Measurements from ENCODE around the gene TMEM181.

TMEM181 gene

DNA sequence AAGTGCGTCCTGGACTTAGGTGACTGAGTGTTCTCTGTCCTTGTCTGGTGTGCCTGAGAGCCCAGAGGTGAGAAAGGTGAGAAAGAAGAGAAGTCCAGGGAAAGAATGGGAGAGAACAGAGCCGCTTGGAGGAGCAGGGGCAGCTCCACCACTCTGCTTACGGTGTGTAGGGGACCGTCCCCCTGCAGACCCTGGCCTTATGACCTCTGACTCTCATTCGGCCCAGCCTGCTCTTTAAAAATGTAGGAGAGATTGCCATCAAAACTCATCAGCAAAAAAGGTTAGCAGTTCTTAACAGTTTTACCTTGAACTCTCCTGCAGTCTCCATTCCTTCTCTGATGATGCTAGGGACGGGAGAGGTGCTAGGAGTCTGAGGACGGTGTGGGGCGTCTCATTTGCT lies 2.0 kb downstream of the TMEM181 start:
- Histone ChIP-seq H3K27me3 (no peaks in the 10 kb centered on the region), H3K9me3 (no peaks in the 10 kb centered on the region), H3K4me3 (no peak overlapping the region), H3K36me3 (no peaks in the 10 kb centered on the region), H3K27ac (no peak overlapping the region), H3K4me1 (peaks cover 0 to 24% (median 20%) of the 10 kb centered on the region in 4 donors)
- TF ChIP-seq, protein P1, sequence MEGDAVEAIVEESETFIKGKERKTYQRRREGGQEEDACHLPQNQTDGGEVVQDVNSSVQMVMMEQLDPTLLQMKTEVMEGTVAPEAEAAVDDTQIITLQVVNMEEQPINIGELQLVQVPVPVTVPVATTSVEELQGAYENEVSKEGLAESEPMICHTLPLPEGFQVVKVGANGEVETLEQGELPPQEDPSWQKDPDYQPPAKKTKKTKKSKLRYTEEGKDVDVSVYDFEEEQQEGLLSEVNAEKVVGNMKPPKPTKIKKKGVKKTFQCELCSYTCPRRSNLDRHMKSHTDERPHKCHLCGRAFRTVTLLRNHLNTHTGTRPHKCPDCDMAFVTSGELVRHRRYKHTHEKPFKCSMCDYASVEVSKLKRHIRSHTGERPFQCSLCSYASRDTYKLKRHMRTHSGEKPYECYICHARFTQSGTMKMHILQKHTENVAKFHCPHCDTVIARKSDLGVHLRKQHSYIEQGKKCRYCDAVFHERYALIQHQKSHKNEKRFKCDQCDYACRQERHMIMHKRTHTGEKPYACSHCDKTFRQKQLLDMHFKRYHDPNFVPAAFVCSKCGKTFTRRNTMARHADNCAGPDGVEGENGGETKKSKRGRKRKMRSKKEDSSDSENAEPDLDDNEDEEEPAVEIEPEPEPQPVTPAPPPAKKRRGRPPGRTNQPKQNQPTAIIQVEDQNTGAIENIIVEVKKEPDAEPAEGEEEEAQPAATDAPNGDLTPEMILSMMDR (IDR thresholded peaks at IDR 0.05) = no peak
- intact Hi-C loops (cut with DNase I; ENCODE audit: low total_unique reads) = no loop called here
- DNase-seq = peak in 1 of 2 donors; percentile 17

DNA sequence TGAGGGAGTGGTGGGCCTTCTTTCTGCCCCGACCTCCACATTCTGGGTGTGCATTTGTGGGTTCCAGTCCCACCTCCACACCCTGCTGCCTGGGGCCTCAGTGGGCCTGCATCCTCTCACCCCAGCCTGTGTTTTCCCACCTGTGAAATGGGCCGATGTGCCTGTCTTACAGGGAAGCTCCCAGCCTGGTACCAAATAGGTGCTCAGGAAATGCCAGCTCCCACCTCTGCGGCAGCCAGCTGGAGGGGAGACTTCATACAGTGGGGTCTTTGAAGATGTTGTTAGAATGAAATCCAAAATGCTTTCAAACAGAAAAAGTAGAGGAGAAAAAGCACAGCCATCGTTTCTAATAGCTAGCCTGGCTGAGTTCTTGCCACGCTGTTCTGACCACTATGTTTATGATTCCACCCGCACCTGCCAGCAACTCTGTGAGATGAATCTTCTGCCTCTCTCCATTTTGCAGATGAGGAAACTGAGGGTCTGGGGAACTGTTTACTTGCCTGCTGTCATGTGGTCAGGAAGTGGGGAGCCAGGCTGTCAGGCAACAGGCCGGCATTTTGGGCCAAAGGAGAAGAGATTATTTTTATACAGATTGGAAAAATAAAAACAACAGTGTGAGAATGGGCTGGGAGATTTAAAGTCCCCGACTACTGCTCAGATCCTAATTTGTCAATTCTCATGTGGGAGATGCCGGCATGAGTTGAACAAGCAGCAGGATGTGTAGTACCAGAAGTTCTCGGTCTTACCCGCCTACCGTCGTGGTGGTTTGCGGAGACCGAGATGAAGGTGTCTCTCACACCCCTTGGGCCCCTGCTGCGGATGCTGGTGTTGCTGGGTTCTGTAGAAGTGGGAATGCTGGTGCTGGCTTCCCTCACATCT lies 4.6 kb downstream of the TMEM181 start:
- H3K4me1 ChIP-seq = peaks cover 0 to 29% (median 18%) of the 10 kb centered on the region in 4 donors
- peak in 1 of 2 donors; percentile 16 for DNase-seq
- H3K4me3 ChIP-seq = no peak overlapping the region
- H3K36me3 ChIP-seq = no peaks in the 10 kb centered on the region
- TF ChIP-seq, protein P1 (IDR thresholded peaks at IDR 0.05) = no peak
- no peak overlapping the region for H3K27ac ChIP-seq
- intact Hi-C loops (cut with DNase I; ENCODE audit: low total_unique reads) = no loop called here
- H3K27me3 ChIP-seq = no peaks in the 10 kb centered on the region
- H3K9me3 ChIP-seq = no peaks in the 10 kb centered on the region

DNA sequence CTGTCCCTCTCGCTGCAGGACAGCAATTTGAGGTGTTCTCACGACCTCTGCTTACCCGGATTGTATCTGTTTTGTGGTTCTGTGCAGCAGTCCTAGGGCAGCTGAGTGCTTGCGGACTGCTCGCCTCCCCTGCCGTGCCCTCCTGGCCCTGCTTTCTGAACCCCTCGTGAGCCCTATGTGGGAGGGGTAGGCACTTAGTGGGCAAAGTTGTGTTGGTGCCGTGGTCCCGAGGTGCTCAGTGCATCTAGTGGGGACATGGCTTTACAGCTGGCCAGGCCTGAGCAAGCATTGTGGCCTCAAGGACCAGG lies 5.2 kb downstream of the TMEM181 start:
- Histone ChIP-seq H3K27me3 (no peaks in the 10 kb centered on the region), H3K36me3 (no peaks in the 10 kb centered on the region), H3K4me3 (no peak overlapping the region), H3K9me3 (no peaks in the 10 kb centered on the region), H3K27ac (no peak overlapping the region), H3K4me1 (peaks cover 0 to 29% (median 17%) of the 10 kb centered on the region in 4 donors)
- peak in 1 of 2 donors; percentile 17 for DNase-seq
- TF ChIP-seq, protein P1 (IDR thresholded peaks at IDR 0.05) = no peak
- intact Hi-C loops (cut with DNase I; ENCODE audit: low total_unique reads) = no loop called here

DNA sequence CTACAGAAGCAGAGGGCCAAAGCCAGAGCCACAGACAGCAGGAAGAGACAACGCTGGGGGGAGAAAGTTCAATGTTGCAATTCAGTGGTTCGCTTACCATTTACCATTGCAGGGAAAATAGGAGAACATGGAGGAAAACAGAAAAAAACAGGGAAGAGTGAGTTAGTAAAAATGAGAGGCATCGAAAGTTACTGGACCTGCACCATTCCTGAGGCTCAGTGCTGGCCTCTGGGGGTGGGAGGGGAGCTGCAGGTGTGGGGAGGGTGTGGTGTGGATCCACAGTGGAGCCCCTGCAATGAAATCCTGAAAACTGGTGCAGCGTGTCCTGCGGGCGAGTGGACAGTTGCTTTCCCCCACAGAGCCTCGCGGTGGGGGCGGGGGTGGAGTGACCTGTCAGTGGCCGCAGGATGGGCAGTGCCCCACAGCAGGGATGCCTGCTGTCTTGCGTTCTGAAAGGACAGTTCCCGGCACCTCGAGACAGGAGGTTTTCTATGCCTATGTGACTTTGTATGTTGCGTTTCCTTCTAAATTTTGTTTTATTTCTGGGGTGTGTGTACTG lies 5.7 kb downstream of the TMEM181 start:
- H3K36me3 ChIP-seq = no peaks in the 10 kb centered on the region
- TF ChIP-seq, protein P1 (IDR thresholded peaks at IDR 0.05) = no peak
- intact Hi-C loops (cut with DNase I; ENCODE audit: low total_unique reads) = no loop called here
- H3K27ac ChIP-seq = no peak overlapping the region
- peaks cover 0 to 29% (median 17%) of the 10 kb centered on the region in 4 donors for H3K4me1 ChIP-seq
- H3K27me3 ChIP-seq = no peaks in the 10 kb centered on the region
- H3K9me3 ChIP-seq = no peaks in the 10 kb centered on the region
- no peak overlapping the region for H3K4me3 ChIP-seq
- DNase-seq = no peak

DNA sequence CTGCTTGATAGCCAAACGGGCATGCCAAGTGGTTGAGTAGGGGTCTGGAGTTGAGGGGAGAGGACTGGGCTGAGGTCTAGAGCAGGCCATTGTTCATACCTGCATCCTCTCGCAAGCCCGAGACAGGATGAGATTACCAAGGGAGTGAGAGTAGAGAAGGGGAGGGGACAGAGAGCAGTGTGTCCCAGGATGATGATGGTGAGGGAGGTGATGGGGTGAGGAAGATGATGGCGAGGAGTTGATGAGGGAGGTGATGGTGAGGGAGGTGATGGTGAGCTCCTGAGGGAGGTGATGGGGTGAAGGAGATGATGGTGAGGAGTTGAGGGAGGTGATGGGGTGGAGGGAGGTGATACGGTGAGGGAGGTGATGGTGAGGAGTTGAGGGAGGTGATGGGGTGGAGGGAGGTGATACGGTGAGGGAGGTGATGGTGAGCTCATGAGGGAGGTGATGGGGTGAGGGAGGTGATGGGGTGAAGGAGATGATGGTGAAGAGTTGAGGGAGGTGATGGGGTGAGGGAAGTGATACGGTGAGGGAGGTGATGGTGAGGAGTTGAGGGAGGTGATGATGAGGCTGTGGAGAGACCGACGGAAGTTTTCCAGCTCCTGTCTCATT lies 6.4 kb downstream of the TMEM181 start:
- H3K27ac ChIP-seq = no peak overlapping the region
- no peak for DNase-seq
- H3K4me1 ChIP-seq = peaks cover 0 to 24% (median 12%) of the 10 kb centered on the region in 4 donors

More for the DNA sequence above, 6.4 kb downstream of the TMEM181 start:
- Histone ChIP-seq H3K36me3 (no peaks in the 10 kb centered on the region), H3K9me3 (no peaks in the 10 kb centered on the region), H3K27me3 (no peaks in the 10 kb centered on the region), H3K4me3 (no peak overlapping the region)
- intact Hi-C loops (cut with DNase I; ENCODE audit: low total_unique reads) = no loop called here
- TF ChIP-seq, protein P1 (IDR thresholded peaks at IDR 0.05) = no peak
